ENCODE results near the gene NKX6-2. TPM values are rescaled to one million over a fixed set of nuclear protein-coding genes. Genes with fewer than 3 reads are reported as not detected.

Gene NKX6-2
- total and polyA plus RNA-seq, 4 donors = 0.07 to 7.1 TPM; not detected in 2

- Histone ChIP-seq H3K36me3 (ENCODE audit: control insufficient read depth in 4 of 4, insufficient read depth in 3 of 4, low read depth in 1 of 4, low read length in 3 of 4) (no peaks in the 10 kb centered on the region), H3K4me1 (ENCODE audit: control insufficient read depth in 4 of 4, insufficient read depth in 4 of 4, low read length in 3 of 4) (peaks cover 2 to 22% (median 6%) of the 10 kb centered on the region in 4 donors), H3K27ac (ENCODE audit: low read depth in 1 of 2, low read length in 2 of 2) (no peak overlapping the region), H3K9me3 (ENCODE audit: control insufficient read depth in 4 of 4, low read length in 3 of 4) (peaks cover 0 to 3% (median 0%) of the 10 kb centered on the region in 4 donors), H3K27me3 (ENCODE audit: control insufficient read depth in 4 of 4, insufficient read depth in 4 of 4, low read length in 3 of 4) (peaks cover 0 to 38% (median 1%) of the 10 kb centered on the region in 4 donors), H3K4me3 (ENCODE audit: low read depth in 1 of 3, low read length in 3 of 3) (no peak overlapping the region), H3K9ac (ENCODE audit: low read depth in 1 of 2, low read length in 2 of 2) (no peak overlapping the region)
- no peak for DNase-seq (ENCODE audit: low spot score)
- TF ChIP-seq JUND (IDR thresholded peaks at IDR 0.05) = no peak
- TF ChIP-seq EGR1 (IDR thresholded peaks at IDR 0.05; ENCODE audit: low read depth in 2 of 2) = no peak
- TF ChIP-seq YY1 (IDR thresholded peaks at IDR 0.05) = no peak
- no peak for TF ChIP-seq RAD21 (IDR thresholded peaks at IDR 0.05)
- no peak for TF ChIP-seq TAF1 (conservative IDR thresholded peaks at IDR 0.05)
- TF ChIP-seq MAX (IDR thresholded peaks at IDR 0.05) = no peak
- no peak for TF ChIP-seq FOXA1 (IDR thresholded peaks at IDR 0.05)
- TF ChIP-seq ZBTB33 (IDR thresholded peaks at IDR 0.05) = no peak
- TF ChIP-seq CTCF (IDR thresholded peaks at IDR 0.05; ENCODE audit: low read depth, low read length, missing input control) = no peak
- no peak for TF ChIP-seq NR2F2 (IDR thresholded peaks at IDR 0.05)
- TF ChIP-seq HNF4G (IDR thresholded peaks at IDR 0.05) = no peak
- TF ChIP-seq ATF3 (IDR thresholded peaks at IDR 0.05) = no peak
- no peak for TF ChIP-seq RXRA (IDR thresholded peaks at IDR 0.05)
- TF ChIP-seq FOXA2 (IDR thresholded peaks at IDR 0.05) = no peak
- no peak for TF ChIP-seq HNF4A (conservative IDR thresholded peaks at IDR 0.05)
- no peak for TF ChIP-seq GABPA (IDR thresholded peaks at IDR 0.05 in 1 of 2, conservative IDR thresholded peaks at IDR 0.05 in 1 of 2)
- TF ChIP-seq REST (IDR thresholded peaks at IDR 0.05) = no peak
- TF ChIP-seq SP1 (IDR thresholded peaks at IDR 0.05) = no peak
- 62% methylated on average over 31 of the region's 31 CpGs for WGBS
Observed at GRCh38 chr10:132790934-132791829, 5.2 kb upstream of the NKX6-2 start.
